DND-41 (cell line): ENCODE results near the gene TUBAL3.

Experiments used
- ATAC-seq: fragments of 200-7000 bp; cut with Tn5 transposase; 3 replicates; pipeline ENCODE4 v1.9.1; 2021; ENCODE audit warnings: low read depth; ENCODE audit not compliant: insufficient read depth
- DNase-seq: peaks from one replicate; pipeline ENCODE4 v3.0.0-alpha.2; 2020
- H2AFZ ChIP-seq: 2 replicates; pipeline ENCODE4 v1.6.0; 2012; ENCODE audit warnings: low read depth, low read length
- H3K27ac ChIP-seq: 2 replicates; pipeline ENCODE4 v1.5.1; 2012; ENCODE audit warnings: low read length, inconsistent platforms
- H3K27me3 ChIP-seq: fragments of 200-600 bp; sonication (generic); 2 replicates; pipeline ENCODE4 v1.6.0; 2012; ENCODE audit warnings: low read length, mild to moderate bottlenecking, inconsistent platforms; ENCODE audit not compliant: insufficient read depth, poor library complexity
- H3K36me3 ChIP-seq: 2 replicates; pipeline ENCODE4 v1.5.1; 2012; ENCODE audit warnings: low read length, inconsistent platforms; ENCODE audit not compliant: insufficient read depth
- H3K4me1 ChIP-seq: 2 replicates; pipeline ENCODE4 v1.5.1; 2012; ENCODE audit warnings: mild to moderate bottlenecking, low read length; ENCODE audit not compliant: insufficient read depth
- H3K4me2 ChIP-seq: 2 replicates; pipeline ENCODE4 v1.6.0; 2012; ENCODE audit warnings: mild to moderate bottlenecking, moderate library complexity, low read length, inconsistent platforms; ENCODE audit not compliant: insufficient read depth
- H3K4me3 ChIP-seq, 2 experiments: fragments of 200-600 bp in 1 of 2; shearing (Covaris generic) in 1 of 2; 2 replicates each; pipeline ENCODE4 v1.5.1; 2012 to 2016; ENCODE audit warnings: inconsistent platforms in 2 of 2, low read length in 2 of 2, mild to moderate bottlenecking in 2 of 2, low read depth in 1 of 2, moderate library complexity in 1 of 2
- H3K79me2 ChIP-seq: 2 replicates; pipeline ENCODE4 v1.6.0; 2012; ENCODE audit warnings: low read length, inconsistent platforms; ENCODE audit not compliant: insufficient read depth
- H3K9ac ChIP-seq: 2 replicates; pipeline ENCODE4 v1.6.0; 2012; ENCODE audit warnings: low read depth, mild to moderate bottlenecking, inconsistent platforms, low read length, moderate library complexity
- H3K9me3 ChIP-seq: 2 replicates; pipeline ENCODE4 v1.5.1; 2012; ENCODE audit warnings: low read length, moderate library complexity, mild to moderate bottlenecking, inconsistent platforms; ENCODE audit not compliant: insufficient read depth, severe bottlenecking
- H4K20me1 ChIP-seq: 2 replicates; pipeline ENCODE4 v1.6.0; 2012; ENCODE audit warnings: low read length; ENCODE audit not compliant: insufficient read depth
- EZH2 ChIP-seq: IDR thresholded peaks from 3 replicates; pipeline ENCODE4 v1.6.1; 2012; ENCODE audit warnings: borderline replicate concordance, low read depth, mild to moderate bottlenecking, moderate library complexity, low read length, inconsistent platforms; ENCODE audit not compliant: severe bottlenecking
- TF ChIP-seq, protein P1 (sequence below): IDR thresholded peaks from 2 replicates; pipeline ENCODE4 v1.5.1; 2012; ENCODE audit warnings: borderline replicate concordance, low read length, moderate library complexity, mild to moderate bottlenecking; ENCODE audit not compliant: poor library complexity, severe bottlenecking; ENCODE audit errors: extremely low read depth

The TUBAL3 gene

GRCh38 chr10:5449823-5450222, 45.2 kb upstream of the TUBAL3 start:
- H3K79me2 ChIP-seq = peaks cover 21% of the 10 kb centered on the region
- H3K36me3 ChIP-seq = peaks cover 30% of the 10 kb centered on the region
- no peaks in the 10 kb centered on the region for H3K27me3 ChIP-seq
- peaks cover 12% of the 10 kb centered on the region for H4K20me1 ChIP-seq
- no peak overlapping the region for H3K9ac ChIP-seq
- no peaks in the 10 kb centered on the region for H3K9me3 ChIP-seq
- no peak for TF ChIP-seq EZH2
- DNase-seq = no peak
- no peak overlapping the region for H3K27ac ChIP-seq
- ATAC-seq = no peak
- no peak overlapping the region for H3K4me3 ChIP-seq
- H3K4me1 ChIP-seq = peaks cover 24% of the 10 kb centered on the region
- H2AFZ ChIP-seq = no peak overlapping the region
- H3K4me2 ChIP-seq = no peak overlapping the region

- TF ChIP-seq, protein P1, sequence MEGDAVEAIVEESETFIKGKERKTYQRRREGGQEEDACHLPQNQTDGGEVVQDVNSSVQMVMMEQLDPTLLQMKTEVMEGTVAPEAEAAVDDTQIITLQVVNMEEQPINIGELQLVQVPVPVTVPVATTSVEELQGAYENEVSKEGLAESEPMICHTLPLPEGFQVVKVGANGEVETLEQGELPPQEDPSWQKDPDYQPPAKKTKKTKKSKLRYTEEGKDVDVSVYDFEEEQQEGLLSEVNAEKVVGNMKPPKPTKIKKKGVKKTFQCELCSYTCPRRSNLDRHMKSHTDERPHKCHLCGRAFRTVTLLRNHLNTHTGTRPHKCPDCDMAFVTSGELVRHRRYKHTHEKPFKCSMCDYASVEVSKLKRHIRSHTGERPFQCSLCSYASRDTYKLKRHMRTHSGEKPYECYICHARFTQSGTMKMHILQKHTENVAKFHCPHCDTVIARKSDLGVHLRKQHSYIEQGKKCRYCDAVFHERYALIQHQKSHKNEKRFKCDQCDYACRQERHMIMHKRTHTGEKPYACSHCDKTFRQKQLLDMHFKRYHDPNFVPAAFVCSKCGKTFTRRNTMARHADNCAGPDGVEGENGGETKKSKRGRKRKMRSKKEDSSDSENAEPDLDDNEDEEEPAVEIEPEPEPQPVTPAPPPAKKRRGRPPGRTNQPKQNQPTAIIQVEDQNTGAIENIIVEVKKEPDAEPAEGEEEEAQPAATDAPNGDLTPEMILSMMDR = no peak
- no peak for TF ChIP-seq EZH2
- ATAC-seq (no peak), DNase-seq (no peak)
- no peak overlapping the region for H3K9ac ChIP-seq
- no peaks in the 10 kb centered on the region for H3K27me3 ChIP-seq
- no peak overlapping the region for H3K4me3 ChIP-seq
- H3K9me3 ChIP-seq = no peaks in the 10 kb centered on the region
- peaks cover 24% of the 10 kb centered on the region for H3K4me1 ChIP-seq
- H4K20me1 ChIP-seq = peaks cover 12% of the 10 kb centered on the region
- H3K4me2 ChIP-seq = no peak overlapping the region
- peaks cover 25% of the 10 kb centered on the region for H3K36me3 ChIP-seq
- no peak overlapping the region for H3K27ac ChIP-seq
- peaks cover 25% of the 10 kb centered on the region for H3K79me2 ChIP-seq
- no peak overlapping the region for H2AFZ ChIP-seq
Observed at GRCh38 chr10:5449227-5449626, 44.6 kb upstream of the TUBAL3 start.

- H3K27me3 ChIP-seq = no peaks in the 10 kb centered on the region
- no peak overlapping the region for H3K27ac ChIP-seq
- H3K79me2 ChIP-seq = peaks cover 25% of the 10 kb centered on the region
- peaks cover 24% of the 10 kb centered on the region for H3K4me1 ChIP-seq
- no peak overlapping the region for H2AFZ ChIP-seq
- TF ChIP-seq EZH2 = no peak
- TF ChIP-seq, protein P1 = no peak
- DNase-seq (no peak), ATAC-seq (no peak)
- no peak overlapping the region for H3K4me3 ChIP-seq
- H3K36me3 ChIP-seq = peaks cover 24% of the 10 kb centered on the region
- no peak overlapping the region for H3K9ac ChIP-seq
- H4K20me1 ChIP-seq = peaks cover 12% of the 10 kb centered on the region
- H3K4me2 ChIP-seq = no peak overlapping the region
- H3K9me3 ChIP-seq = no peaks in the 10 kb centered on the region
Observed at GRCh38 chr10:5448333-5449001, 43.8 kb upstream of the TUBAL3 start.

DNA sequence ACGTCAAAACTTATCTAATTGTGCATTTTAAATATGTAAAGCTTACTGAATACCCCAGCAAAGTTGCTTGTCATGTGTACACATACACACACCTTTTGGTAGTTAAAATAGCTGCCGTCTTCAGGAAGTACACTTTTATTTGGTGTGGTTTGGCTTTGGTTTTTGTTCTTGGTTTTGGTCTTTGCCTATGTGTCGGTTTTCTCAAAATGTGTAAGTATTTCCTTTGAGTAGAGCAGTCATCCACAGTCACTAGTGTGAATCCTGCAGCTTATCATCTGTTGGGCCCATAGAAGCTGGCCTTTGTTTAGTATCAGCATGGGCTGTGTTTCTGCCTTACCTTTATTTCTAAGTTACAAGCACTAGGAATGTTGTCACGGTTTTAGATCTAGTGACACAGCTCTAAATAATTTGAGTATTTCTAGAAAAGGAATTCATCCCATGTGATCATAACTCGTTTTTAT, 43.0 kb upstream of the TUBAL3 start:
- no peak overlapping the region for H3K27ac ChIP-seq
- H3K79me2 ChIP-seq = peaks cover 25% of the 10 kb centered on the region
- H3K9ac ChIP-seq = no peak overlapping the region
- DNase-seq (peak; percentile 42), ATAC-seq (peak; percentile 91)
- peaks cover 20% of the 10 kb centered on the region for H3K36me3 ChIP-seq
- H4K20me1 ChIP-seq = peaks cover 12% of the 10 kb centered on the region
- no peak overlapping the region for H3K4me3 ChIP-seq
- no peak overlapping the region for H2AFZ ChIP-seq
- H3K4me1 ChIP-seq = peaks cover 24% of the 10 kb centered on the region
- no peaks in the 10 kb centered on the region for H3K27me3 ChIP-seq
- TF ChIP-seq, protein P1 = no peak
- no peak for TF ChIP-seq EZH2
- H3K9me3 ChIP-seq = no peaks in the 10 kb centered on the region
- no peak overlapping the region for H3K4me2 ChIP-seq
